Activated CD4-positive, alpha-beta T cell treated with anti-CD3 and anti-CD28 coated beads for 48 hours (primary cell): Measurements from ENCODE around the gene MYO1G.

Experiments
- DNase-seq: peaks from one replicate; pipeline ENCODE4 v3.0.0-alpha.2; 2020

The MYO1G gene

DNA sequence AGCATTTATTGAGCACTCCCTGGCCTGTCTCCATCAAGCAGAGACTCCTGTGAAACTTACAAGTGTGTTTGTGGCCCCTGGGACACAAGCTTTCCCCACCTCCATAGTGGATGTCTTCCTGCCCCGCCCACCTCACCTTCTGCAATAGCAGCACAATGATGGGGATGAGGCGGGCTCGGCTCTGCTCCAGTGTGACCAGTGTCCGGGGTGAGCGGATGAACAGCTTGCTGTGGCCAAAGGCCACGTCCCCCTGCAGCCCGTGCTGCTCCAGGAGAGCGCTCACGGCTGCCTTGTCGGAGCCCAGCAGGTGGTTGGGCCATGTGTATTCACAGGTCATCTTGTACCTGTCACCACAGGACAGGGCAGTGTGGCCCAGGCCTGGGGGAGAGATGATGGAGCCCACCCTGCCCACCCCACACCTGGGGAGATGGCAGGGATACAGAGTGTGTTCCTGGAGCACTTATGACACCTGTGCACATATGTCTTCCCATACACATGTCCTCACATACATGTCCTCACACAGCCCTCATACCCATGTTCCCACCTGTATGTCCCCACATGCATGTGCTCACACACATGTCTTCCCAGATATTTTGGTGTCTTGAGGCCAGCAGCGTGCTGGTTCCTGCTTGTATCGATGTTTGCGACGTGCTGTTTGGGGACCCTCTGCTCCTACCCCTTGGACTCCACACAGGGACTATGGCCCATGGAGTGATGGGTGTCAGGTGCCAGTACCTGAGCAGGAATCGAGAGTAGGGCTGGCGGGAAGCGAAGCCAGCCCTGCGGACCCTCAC, 12.7 kb downstream of the MYO1G start:
- no peak for DNase-seq

DNA sequence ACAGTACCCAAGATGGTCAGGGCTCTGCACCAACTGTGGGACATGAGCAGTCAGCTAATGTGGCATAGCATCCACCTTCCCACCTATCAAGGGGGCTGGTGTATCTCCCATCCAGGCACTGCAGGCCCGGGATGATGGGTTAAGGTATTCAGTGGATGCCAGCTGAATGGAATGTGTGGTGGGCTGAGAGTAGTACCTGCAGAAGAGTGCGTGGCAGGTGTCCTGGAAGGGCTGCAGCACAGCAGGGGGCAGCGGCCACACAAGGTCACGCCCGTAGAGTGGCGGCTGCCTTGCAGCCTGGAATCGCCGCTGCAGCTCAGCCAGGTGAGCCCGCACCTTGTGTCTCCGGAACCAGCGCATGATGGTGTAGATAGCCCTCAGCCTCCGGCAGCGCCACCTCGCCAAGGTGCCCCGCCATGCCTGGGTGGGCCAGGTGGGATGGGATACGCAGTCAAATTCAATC, 13.3 kb downstream of the MYO1G start:
- no peak for DNase-seq

DNA sequence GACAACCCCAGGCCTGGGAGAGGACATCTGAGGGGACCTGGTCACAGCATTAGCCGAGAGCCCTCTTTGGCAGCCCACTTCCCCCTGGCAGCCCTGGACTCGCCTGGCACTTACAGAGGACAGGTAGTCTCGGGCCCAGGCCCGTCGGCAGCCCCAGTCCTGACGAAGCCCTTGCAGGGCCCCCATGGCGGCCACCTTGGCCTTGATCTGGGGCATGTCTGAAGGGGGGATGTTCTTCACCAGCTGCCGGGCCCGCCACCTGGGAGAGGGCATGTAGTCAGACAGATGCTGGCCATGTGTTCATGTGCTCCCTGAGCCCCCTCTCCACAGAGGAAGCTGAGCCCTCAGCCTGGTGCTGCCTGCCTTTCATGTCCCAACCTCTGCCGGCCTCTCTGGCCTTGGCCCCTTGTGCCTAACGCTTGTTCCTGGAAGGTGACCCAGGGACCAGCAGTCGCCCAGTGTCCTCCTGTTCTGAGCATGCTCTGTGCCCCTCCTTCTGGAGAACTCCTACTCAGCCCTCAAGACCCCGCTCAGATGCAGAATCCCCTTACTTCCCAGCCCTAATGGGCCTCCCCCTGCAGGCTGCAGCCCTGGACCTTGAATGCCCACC, 13.9 kb downstream of the MYO1G start:
- DNase-seq: no peak

DNA sequence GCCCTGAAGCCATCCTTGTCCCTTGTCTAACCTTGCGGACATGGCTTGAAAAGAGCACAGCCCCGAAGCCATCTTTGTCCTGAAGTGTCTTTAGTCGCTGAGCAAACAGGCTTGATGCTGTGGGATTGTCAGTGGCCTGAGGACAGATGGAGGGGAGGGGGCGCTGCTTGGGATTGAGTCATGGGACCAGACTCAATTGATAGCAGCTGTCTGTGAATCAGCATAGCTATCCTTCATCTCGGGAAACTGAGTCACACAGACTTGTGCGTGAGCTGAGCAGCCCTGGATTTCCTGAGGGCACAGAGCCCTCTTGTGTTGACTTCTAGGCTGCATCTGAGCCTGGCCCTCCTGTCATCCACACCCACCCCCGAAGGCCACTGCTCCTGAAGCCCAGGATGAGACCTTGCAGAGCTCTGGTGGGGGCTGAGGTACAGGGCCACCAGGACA, 14.4 kb downstream of the MYO1G start:
- no peak for DNase-seq

DNA sequence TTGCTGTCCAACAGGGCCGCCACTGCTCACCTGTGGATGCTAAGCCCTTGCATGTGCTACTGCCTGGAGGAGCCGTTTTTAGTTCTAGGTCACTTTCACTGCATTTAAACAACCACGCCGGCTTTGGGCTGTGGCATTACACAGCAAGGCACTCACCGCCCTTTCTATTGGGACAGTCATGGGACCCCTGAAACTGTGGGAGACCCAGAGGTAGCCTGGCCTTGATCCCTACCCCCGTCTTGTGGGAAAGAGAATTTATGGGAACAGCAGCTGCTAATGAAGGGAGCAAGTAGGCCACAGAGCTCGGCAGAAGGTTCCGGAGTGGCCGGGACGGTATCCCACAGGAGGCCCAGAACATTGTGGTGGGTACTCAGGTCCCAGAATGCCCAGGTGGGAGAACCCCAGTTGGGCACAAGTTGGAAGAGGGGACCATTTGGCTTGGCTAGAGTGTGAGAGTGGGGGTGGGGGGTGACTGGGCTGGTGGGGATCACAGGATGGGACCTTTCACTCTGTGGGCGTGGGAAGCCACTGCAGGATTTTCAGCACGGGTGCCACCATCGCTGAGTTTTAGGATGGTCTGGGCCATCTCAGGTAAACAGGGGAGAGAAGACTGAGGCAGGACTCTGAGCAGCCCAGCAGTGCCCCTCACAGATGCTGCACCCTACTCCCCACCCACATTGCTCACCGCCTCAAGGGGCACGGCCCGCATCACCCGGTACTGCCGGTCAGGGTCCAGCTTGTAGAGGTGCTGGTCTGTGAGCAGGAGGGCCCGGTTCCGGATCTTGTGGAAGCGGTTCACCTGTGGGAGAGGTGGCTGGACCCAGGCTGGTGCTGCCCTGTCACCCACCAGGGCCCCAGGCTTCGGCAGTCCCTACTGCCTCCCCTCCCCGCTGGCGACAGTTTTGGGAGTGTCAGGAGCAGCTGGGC, 15.2 kb downstream of the MYO1G start:
- DNase-seq: no peak

DNA sequence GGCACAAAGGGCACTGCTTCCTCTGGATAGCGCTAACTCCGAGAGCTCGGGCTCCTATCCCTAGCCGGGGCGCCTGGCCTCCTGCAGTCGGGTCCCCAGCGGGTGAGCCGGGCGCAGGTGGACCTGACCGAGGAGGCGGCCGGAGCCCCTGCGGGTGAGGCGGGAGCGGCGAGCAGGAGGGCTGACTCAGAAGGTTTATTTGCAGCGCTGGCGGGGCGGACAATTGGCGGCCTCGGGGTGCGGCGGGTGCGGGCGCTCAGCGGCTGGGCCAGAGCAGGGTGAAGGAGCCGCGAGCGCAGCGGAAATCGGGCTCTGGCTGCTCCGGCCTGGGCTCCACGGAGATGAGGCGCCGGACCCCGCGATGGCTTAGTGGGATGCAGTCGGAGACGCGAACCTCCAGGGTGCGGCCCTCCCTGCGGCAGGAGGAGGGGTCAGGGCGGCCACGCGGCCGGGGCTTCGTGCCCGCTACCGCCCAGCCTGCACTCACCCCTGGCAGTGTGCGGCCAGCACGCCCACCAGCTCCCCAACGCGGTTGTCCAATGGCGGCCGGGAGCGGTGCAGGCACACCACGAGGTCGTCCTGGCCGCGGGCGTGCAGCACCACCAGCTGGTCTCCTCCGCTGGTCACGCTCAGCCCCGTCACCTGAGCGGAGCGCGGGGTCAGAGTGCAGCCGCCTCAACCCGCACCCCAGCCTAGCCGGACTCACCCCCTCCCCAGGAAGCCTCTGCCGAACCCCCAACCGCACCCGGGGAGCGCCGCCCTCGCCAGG, 16.1 kb downstream of the MYO1G start:
- DNase-seq: no peak

DNA sequence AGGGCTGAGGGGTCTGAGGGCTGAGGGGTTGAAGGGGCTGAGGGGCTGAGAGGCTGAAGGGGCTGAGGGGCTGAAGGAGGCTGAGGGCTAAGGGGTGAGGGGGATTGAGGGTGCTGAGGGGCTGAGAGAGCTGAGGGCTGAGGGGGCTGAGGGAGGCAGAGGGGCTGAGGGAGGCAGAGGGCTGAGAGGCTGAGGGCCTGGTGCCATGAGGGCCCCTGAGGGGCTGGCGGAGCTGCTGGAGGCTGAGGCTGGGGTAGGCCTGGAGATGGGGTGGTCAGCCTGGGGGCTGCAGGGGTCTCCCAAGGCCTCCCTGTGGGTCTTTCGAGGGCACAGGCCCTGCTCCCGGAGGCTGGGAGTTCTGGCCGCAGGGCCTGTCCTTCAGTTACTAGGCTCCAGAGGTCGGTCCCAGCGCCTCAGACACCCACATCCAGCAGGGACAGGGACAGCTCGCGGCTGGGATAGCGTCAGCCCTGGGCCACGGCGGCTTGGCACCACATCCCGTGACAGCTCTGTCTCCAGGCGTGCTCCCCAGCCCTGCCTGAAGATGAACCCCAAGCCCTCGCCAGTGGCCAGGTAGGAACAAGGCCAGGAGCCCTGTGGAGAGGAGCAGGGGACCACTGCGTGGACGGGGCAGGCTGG, 16.9 kb downstream of the MYO1G start:
- DNase-seq: no peak

DNA sequence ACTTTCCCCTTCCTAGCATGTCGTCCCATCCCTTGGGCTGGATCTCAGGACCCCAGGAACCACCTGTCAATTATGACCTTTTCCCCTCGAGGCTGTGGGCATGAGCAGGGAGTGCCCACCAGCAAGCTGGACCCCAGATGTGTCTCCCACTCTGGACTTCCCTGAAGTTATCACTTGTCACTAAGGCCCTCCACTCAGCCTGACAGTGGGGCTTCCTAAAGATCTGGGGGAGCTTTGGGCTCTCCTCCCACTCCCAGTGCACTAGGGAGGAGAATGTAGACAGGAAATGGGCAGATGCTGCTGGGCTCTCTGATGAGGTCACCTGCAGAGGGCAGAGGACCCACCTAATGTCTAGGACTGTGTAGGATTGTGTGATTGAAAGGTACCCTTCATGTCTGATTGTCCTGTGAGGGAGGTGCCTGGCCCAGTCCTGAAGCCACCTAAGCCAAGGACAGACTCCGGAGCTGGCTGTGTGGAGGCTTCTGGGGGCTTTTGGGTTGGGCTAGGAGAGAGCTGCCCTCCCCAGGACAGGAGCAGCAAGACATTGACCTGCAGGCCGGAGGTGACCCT, 18.7 kb downstream of the MYO1G start:
- no peak for DNase-seq

DNA sequence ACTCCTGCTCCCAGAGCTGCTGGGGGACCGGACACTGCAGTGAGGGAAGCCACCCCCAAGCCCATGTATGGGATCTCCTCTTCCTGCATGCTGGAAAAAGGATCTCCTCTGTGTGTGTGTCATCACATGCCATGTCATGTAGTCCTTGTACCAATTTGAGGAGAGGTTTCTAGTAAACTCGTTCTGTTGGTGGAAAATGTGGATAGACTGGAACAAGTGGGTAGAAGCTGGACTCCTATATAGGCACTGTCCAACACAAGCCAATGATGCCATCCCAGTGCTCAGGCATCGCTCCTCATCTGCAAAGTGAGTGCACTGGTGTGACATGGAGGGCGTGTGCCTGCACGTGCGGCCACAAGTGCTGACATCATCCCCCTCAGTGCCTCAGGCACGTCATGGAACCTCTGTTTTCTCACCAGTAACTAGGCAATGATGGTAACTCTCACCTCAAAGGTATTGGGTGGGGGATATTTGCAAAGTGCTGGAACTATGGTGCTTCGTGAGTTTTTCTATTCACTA, 19.3 kb downstream of the MYO1G start:
- DNase-seq: no peak

DNA sequence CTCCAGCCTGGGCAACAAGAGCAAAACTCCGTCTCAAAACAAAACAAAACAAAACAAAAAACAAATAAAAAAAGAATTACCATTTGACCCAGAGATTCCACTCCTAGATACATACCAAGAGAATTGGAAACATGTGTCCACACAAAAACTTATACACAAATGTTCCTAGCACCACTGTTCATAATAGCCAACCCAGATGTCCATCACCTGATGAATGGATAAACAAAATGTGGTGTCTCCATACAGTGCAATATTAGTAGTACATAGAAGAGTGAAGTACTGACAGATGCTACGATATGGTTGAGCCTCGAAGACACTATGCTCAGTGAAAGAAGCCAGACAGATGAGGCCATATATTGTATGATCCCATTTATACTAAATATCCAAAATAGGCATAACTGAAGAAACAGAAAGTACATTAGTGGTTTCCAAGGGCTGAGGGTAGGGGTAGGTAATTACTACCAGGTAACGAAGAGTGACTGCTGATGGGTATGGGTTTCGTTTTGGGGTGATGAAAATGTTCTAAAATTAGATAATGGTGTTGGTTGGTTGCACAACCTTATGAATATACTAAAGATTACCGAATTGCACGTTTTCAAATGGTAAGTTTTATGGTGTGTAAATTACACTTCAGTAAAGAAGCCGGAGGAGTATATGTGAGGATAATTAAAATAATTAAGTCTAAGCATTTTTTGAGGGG, 20.0 kb downstream of the MYO1G start:
- no peak for DNase-seq

DNA sequence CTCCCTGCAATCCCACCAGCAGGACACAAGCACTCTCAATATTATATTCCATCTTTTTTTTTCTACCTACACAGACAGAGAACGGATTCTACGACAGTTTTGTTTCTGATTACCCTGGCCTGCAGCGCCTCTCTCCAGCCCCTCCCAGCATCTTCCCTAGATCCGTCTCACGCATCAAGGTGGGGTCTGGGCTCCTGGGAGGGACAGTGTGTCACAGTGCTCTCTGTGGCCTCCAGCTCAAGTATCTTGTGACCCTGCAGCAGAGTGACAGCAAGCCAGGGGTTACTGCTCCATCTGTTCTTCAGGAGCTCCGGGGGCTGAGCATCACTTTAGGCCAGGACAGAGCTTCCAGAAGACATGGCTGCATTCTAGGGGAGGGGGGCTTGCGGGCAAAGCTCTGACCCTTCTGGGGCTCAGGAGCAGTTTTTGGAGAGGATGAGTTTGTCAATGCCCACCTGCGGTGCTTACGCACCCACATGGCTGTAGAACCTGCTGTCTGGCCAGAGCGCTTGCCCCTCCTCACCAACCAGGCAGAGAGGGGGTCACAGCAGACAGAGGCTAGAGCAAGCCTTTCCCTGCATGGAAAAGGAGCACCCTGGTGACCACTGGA, 22.6 kb downstream of the MYO1G start:
- DNase-seq: no peak

DNA sequence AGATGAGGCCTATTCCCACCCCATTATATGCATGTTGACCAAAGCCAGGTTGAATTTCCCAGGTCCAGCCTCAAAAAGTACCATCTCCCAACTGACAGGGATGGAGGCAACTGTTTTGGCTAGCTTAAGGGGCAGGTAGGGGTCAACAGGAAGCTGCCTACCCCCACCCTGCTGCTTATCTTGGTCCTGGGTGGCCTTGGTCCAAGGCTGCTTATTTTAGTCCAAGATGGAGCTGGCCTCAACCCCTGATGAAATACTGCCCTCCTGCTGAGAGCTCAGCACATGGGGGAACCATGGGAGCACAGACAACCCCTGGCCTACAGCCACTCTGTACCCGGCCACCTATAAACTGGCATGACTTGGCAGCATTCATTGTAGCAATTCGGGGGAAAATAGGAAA, 23.1 kb downstream of the MYO1G start:
- DNase-seq: no peak

DNA sequence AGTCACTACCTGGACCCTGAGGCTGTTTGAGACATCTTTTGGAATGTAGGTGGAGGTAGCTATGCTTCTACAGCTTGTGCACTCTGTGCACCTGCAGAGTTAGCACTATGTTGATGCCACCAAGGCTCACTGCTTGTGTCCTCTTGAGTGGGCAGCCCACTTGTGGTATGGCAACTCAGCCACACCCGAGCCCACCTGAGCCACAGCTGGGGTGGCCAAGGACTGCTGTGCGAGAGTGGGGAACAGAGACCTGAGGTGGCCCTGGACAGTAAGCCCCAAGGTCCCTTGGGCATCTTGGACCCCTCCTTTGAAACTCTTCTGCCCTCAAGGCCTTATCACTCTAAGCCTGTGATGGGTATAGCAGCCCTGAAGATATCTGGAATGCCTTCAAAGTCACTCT, 25.7 kb downstream of the MYO1G start:
- no peak for DNase-seq

DNA sequence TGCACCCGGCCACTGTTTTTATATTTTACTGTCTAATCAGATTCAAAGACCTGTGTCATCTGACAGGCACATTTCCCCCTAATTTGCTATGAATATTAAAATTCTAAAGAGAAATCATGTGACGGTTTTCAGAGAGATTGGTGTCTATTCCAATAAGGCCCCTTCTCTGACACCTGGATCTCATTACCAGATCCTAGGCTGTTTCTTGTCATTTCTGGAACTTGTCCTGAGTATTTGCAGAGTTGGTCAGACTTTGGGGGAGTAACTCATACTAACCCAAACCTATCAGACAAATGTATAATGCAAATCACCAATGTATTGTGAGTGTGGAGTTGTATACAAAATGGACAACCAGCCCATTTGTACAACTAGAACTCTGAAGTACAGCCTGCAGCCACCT, 29.5 kb downstream of the MYO1G start:
- no peak for DNase-seq

DNA sequence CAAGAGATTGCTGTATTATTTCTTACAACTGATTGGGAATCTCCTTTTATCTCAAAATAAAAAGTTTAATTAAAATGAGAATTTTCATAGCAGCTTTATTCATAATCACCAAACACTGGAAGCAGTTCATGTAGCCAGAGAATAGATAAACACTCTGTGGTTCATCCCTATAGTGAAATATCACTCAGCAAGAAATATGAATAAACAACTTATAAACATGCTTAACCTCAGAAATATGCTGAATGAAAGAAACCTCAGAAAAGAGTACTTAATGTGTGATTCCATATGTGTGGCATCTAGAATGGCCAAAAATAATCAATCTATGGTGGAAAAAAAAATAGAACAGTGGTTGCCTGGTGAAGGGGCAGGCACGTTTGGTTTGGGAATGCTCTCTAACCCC, 33.3 kb downstream of the MYO1G start:
- no peak for DNase-seq

DNA sequence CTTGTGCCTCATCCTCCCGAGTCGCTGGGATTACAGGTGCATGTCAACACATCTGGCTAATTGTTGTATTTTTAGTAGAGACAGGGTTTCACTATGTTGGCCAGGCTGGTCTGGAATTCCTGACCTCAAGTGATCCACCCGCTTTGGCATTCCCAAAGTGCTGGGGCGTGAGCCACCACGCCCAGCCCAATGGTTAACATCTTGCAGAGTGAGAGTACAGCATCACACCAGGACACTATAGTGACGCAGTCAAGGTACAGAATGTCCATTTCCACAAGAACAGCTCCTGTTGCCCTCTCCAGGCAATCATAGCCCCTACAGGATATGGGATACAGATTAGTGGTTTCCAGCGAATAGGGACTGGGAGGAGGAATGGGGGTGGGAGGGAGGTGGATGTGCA, 34.0 kb downstream of the MYO1G start:
- no peak for DNase-seq

DNA sequence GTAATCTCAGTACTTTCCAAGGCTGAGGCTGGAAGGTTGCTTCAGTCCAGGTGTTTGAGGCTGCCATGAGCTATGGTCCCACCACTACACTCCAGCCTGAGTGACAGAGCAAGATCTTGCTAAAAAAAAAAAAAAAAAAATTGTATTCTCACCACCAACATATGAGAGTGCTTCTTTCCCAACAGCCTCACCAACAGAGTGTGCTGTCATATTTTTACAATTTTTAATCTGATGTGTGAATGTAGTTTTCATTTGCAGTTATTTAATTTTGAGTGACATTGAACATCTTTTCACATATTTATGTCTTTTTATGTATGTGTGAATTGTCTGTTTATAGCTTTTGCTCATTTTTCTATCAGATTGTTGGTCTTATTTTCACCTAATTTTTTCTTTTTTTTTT, 35.2 kb downstream of the MYO1G start:
- no peak for DNase-seq

DNA sequence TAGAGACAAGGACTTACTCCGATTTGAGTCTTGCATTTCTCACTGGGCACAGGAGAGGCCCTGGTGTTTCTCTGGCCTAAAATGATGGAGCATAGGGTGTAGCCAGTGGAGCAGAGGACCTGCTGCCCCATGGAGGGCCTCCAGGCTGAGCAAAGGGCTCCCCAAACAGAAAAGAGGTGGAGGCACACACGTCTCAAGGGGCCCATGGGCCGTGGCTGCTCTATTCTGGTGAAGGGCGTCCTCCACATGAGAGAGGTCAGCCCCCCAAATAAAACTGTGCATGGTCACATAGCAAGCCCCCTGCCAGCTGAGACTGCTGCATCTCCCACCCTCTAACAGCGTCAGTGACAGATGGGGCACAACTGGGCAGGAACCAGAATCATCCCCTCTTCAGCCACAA, 41.4 kb downstream of the MYO1G start:
- DNase-seq: no peak

DNA sequence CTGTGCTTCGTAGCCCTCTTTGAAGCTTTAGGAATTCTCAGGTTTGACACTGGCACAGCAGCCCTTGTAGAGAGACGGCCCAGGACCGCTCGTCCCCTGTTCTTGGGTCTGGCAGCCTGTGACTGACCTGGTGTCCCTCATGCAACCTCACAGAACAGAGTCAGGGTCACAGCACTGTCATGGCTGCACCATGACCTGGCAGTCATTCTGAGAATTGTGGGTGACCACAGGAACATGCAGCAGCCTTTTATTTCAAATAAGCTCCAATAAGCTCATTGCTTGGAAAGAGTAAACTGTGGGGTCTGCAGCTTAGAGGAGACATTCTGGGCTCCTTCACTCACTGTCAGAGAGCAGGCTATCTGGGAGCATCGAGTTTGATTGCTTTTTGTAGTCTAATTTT, 42.5 kb downstream of the MYO1G start:
- DNase-seq: no peak

DNA sequence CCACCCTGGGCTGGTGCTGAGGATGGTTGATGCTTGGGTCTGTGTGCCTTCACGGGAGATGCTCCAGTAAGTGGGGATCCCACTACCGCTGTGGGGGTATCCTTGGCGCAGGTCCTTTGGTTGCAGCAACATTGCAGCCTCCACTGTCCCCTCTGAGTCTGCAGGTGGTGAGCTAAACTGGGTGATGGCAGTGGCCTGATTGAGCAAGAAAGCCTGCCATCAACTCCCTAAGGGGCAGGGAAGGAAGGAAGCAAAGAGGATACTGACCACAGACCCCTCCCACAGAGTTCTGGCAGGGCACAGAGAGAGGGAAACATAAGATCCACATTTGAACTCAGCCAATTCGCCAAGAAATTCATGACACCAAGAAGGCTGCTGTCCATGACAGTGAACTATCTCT, 43.2 kb downstream of the MYO1G start:
- no peak for DNase-seq

DNA sequence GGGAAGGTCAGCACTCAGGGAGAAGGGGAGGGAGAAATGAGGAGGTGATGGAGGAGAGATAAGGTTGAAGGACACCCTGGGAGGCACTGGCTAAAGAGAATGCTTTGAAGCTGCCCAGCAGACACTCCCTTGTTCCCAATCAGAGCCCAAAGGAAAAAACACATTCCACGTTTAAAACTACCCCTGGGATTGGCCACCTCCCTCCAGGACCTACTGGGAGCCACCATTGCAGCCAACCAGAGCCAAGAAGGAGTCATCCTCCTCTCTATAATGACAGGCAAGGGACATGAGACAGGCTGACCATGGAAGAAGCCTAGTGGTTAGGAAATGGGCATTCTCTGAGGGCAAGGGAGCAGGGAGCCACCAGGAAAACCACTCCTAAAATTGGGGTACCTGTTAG, 43.8 kb downstream of the MYO1G start:
- DNase-seq: no peak
